ENCODE measurements around the gene LOXL1.

DNA sequence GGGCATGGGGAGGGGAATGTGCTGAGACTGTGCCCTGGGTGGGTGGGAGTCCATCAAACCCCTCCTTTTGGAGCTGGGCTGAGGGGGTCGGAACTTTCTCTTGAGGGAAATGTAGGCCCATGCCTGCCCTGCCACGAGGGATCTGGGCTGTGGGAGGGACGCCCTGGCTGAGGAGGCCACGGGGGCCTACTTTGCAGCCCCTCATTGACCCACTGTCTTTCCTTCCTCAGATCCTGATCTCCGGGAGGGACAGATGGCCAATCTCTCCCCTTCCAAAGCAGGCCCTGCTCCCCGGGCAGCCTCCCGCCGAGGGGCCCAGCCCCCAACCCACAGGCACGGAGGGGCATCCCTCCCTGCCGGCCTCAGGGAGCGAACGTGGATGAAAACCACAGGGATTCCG is 25.3 kb downstream of the LOXL1 start:
- TF ChIP-seq, protein P1, sequence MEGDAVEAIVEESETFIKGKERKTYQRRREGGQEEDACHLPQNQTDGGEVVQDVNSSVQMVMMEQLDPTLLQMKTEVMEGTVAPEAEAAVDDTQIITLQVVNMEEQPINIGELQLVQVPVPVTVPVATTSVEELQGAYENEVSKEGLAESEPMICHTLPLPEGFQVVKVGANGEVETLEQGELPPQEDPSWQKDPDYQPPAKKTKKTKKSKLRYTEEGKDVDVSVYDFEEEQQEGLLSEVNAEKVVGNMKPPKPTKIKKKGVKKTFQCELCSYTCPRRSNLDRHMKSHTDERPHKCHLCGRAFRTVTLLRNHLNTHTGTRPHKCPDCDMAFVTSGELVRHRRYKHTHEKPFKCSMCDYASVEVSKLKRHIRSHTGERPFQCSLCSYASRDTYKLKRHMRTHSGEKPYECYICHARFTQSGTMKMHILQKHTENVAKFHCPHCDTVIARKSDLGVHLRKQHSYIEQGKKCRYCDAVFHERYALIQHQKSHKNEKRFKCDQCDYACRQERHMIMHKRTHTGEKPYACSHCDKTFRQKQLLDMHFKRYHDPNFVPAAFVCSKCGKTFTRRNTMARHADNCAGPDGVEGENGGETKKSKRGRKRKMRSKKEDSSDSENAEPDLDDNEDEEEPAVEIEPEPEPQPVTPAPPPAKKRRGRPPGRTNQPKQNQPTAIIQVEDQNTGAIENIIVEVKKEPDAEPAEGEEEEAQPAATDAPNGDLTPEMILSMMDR (conservative IDR thresholded peaks at IDR 0.05; ENCODE audit: low read depth, low read length) = no peak
- no peak for TF ChIP-seq EZH2 (IDR thresholded peaks at IDR 0.05; ENCODE audit: borderline replicate concordance, low read depth, low read length, poor library complexity, severe bottlenecking)

Measured in A673 (cell line).